Sigmoid colon (tissue), 4 donors: ENCODE measurements around the gene OR11L1.

Source experiments
- POLR2AphosphoS5 ChIP-seq, 4 donors: sonication (generic); formaldehyde crosslinking; IDR thresholded peaks; one replicate each; pipeline ENCODE4 v1.6.1; 2017; ENCODE audit warnings: antibody characterized with exemption in 4 of 4
- TF ChIP-seq, protein P1 (sequence below), 4 experiments: fragments of 450-650 bp in 3 of 4; fragments of 200-600 bp in 1 of 4; IDR thresholded peaks; one replicate each; pipeline ENCODE4 v1.5.1; 2016 to 2019; ENCODE audit warnings: antibody characterized with exemption in 4 of 4, mild to moderate bottlenecking in 3 of 4, moderate library complexity in 2 of 4

DNA sequence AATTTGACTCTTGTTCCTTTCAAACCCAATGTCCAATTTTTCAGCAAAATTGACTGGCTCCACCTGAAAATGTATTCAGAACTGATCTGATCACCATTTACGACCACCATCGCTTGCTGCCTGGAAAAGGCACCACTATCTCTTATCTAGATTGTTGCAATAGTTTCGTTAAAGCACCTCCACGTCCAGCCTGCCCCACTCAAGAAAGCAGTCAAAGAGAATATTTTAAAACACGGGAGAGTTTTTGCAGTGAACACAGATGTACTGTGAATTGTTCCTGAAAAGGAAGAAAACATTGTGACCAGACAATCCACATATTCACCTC is 4.0 kb upstream of the OR11L1 start:
- no peak for TF ChIP-seq POLR2AphosphoS5 (IDR thresholded peaks at IDR 0.05)
- TF ChIP-seq, protein P1, sequence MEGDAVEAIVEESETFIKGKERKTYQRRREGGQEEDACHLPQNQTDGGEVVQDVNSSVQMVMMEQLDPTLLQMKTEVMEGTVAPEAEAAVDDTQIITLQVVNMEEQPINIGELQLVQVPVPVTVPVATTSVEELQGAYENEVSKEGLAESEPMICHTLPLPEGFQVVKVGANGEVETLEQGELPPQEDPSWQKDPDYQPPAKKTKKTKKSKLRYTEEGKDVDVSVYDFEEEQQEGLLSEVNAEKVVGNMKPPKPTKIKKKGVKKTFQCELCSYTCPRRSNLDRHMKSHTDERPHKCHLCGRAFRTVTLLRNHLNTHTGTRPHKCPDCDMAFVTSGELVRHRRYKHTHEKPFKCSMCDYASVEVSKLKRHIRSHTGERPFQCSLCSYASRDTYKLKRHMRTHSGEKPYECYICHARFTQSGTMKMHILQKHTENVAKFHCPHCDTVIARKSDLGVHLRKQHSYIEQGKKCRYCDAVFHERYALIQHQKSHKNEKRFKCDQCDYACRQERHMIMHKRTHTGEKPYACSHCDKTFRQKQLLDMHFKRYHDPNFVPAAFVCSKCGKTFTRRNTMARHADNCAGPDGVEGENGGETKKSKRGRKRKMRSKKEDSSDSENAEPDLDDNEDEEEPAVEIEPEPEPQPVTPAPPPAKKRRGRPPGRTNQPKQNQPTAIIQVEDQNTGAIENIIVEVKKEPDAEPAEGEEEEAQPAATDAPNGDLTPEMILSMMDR (IDR thresholded peaks at IDR 0.05): no peak
